ENCODE measurements around the gene EML4. TPM values are rescaled to one million over a fixed set of nuclear protein-coding genes. Genes with fewer than 3 reads are reported as not detected.

The EML4 gene
- total RNA-seq, 1 donor from 2014 or later = 167 TPM

- H3K79me2 ChIP-seq (ENCODE audit: low read depth) = peaks cover 98% of the 10 kb centered on the region
- Mint-ChIP-seq H3K36me3 (peaks cover 6% of the 10 kb centered on the region), H3K27me3 (ENCODE audit: insufficient read depth, low read depth) (peaks cover 3% of the 10 kb centered on the region), H3K9me3 (no peaks in the 10 kb centered on the region), H3K4me1 (peaks cover 3% of the 10 kb centered on the region), H3K27ac (no peak overlapping the region), H3K4me3 (no peak overlapping the region)
- H3K27me3 ChIP-seq = no peaks in the 10 kb centered on the region
- H3K9ac ChIP-seq = no peak overlapping the region
- no peak for DNase-seq (ENCODE audit: low spot score)
- H3K4me2 ChIP-seq = no peak overlapping the region
- no peak overlapping the region for H3K4me3 ChIP-seq
- TF ChIP-seq EZH2phosphoT487 (IDR thresholded peaks at IDR 0.05) = no peak
- no peak for TF ChIP-seq EZH2 (IDR thresholded peaks at IDR 0.05)
- TF ChIP-seq CTCF (IDR thresholded peaks at IDR 0.05) = no peak
- H3K27ac ChIP-seq = no peak overlapping the region
- no peaks in the 10 kb centered on the region for H3K36me3 ChIP-seq
- peaks cover 11% of the 10 kb centered on the region for H3F3A ChIP-seq (ENCODE audit: low read depth)
- H3K4me1 ChIP-seq = no peaks in the 10 kb centered on the region
- no peak overlapping the region for H2AFZ ChIP-seq (replicated peaks)
- H4K20me1 ChIP-seq (ENCODE audit: low read depth) = peaks cover 71% of the 10 kb centered on the region
- H3K9me3 ChIP-seq (ENCODE audit: low read depth) = peaks cover 5% of the 10 kb centered on the region
These were observed 54.1 kb downstream of the EML4 start for GRCh38 chr2:42223067-42223854.

- Histone ChIP-seq H3K27me3 (no peaks in the 10 kb centered on the region), H3F3A (ENCODE audit: low read depth) (peaks cover 11% of the 10 kb centered on the region), H3K36me3 (no peaks in the 10 kb centered on the region), H2AFZ (replicated peaks) (no peak overlapping the region), H3K79me2 (ENCODE audit: low read depth) (peaks cover 98% of the 10 kb centered on the region), H3K9ac (no peak overlapping the region), H3K4me3 (no peak overlapping the region), H3K4me2 (no peak overlapping the region), H4K20me1 (ENCODE audit: low read depth) (peaks cover 73% of the 10 kb centered on the region), H3K9me3 (ENCODE audit: low read depth) (peaks cover 5% of the 10 kb centered on the region), H3K27ac (no peak overlapping the region), H3K4me1 (no peaks in the 10 kb centered on the region)
- no peak for DNase-seq (ENCODE audit: low spot score)
- H3K4me3 Mint-ChIP-seq = no peak overlapping the region
- peaks cover 6% of the 10 kb centered on the region for H3K36me3 Mint-ChIP-seq
- no peak overlapping the region for H3K27ac Mint-ChIP-seq
- H3K4me1 Mint-ChIP-seq = peaks cover 3% of the 10 kb centered on the region
- no peaks in the 10 kb centered on the region for H3K9me3 Mint-ChIP-seq
- no peak for TF ChIP-seq EZH2phosphoT487 (IDR thresholded peaks at IDR 0.05)
- TF ChIP-seq EZH2 (IDR thresholded peaks at IDR 0.05) = no peak
- no peak for TF ChIP-seq CTCF (IDR thresholded peaks at IDR 0.05)
- H3K27me3 Mint-ChIP-seq (ENCODE audit: insufficient read depth, low read depth) = peaks cover 3% of the 10 kb centered on the region
These were observed 54.7 kb downstream of the EML4 start for GRCh38 chr2:42223855-42224268.

DNA sequence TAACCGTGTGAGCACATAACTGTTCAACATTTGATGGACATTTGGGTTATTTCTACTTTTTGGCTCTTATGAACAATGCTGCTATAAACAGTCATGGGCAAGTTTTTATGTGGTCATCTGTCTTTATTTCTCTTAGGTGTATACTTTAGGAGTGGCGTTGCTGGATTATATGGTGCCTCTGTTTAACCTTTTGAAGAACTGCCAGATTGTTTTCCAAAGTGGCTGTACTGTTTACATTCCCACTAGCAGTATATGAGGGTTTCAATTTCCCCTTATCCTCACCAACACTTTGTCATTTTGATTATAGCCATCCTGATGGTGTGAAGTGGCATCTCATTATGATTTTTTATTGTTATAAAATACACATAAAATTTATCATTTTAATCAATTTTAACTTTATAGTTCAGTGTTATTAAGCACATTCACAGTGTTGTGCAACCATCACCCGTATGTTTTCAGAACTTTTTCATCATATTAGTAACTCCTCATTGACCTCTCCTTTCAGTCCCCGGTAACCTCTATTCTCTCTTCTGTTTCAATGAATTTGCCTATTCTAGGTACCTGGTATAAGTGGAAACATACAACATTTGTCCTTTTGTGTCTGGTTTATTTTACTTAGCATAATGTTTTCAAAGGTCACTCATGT lies 55.4 kb downstream of the EML4 start:
- TF ChIP-seq CTCF (IDR thresholded peaks at IDR 0.05) = no peak
- TF ChIP-seq EZH2phosphoT487 (IDR thresholded peaks at IDR 0.05) = no peak
- TF ChIP-seq EZH2 (IDR thresholded peaks at IDR 0.05) = no peak

More for the DNA sequence above, 55.4 kb downstream of the EML4 start:
- H3K36me3 Mint-ChIP-seq = peaks cover 6% of the 10 kb centered on the region
- no peaks in the 10 kb centered on the region for H3K36me3 ChIP-seq
- no peaks in the 10 kb centered on the region for H3K4me1 ChIP-seq
- H4K20me1 ChIP-seq (ENCODE audit: low read depth) = peaks cover 67% of the 10 kb centered on the region
- no peak overlapping the region for H3K9ac ChIP-seq
- no peak overlapping the region for H2AFZ ChIP-seq (replicated peaks)
- DNase-seq (ENCODE audit: low spot score) = no peak
- H3K79me2 ChIP-seq (ENCODE audit: low read depth) = peaks cover 98% of the 10 kb centered on the region
- H3K4me2 ChIP-seq = no peak overlapping the region
- H3K27me3 Mint-ChIP-seq (ENCODE audit: insufficient read depth, low read depth) = peaks cover 3% of the 10 kb centered on the region
- H3K27ac ChIP-seq = no peak overlapping the region
- H3K9me3 Mint-ChIP-seq = no peaks in the 10 kb centered on the region
- peaks cover 7% of the 10 kb centered on the region for H3F3A ChIP-seq (ENCODE audit: low read depth)
- no peak overlapping the region for H3K27ac Mint-ChIP-seq
- H3K4me3 ChIP-seq = no peak overlapping the region
- no peak overlapping the region for H3K4me3 Mint-ChIP-seq
- H3K27me3 ChIP-seq = no peaks in the 10 kb centered on the region
- peaks cover 3% of the 10 kb centered on the region for H3K4me1 Mint-ChIP-seq
- H3K9me3 ChIP-seq (ENCODE audit: low read depth) = peaks cover 5% of the 10 kb centered on the region

Data from neural progenitor cell (in vitro differentiated cells).